ENCODE data around the gene ARFGAP2.

ARFGAP2 gene

GRCh38 chr11:47136327-47136726 lies 40.4 kb downstream of the ARFGAP2 start:
- Histone ChIP-seq H3K4me1 (ENCODE audit: control insufficient read depth in 2 of 2, insufficient read depth in 2 of 2, low read length in 2 of 2) (peaks cover 0 to 3% of the 10 kb centered on the region in 2 donors), H3K27me3 (ENCODE audit: control insufficient read depth in 2 of 2, insufficient read depth in 2 of 2, low read length in 2 of 2) (no peaks in the 10 kb centered on the region), H3K27ac (ENCODE audit: low read depth in 2 of 2, low read length in 2 of 2) (no peak overlapping the region), H3K36me3 (ENCODE audit: control insufficient read depth in 2 of 2, insufficient read depth in 2 of 2, low read length in 2 of 2) (peaks cover 0 to 11% of the 10 kb centered on the region in 2 donors), H3K9me3 (ENCODE audit: control insufficient read depth in 2 of 2, low read length in 2 of 2) (no peaks in the 10 kb centered on the region), H3K9ac (ENCODE audit: low read depth in 1 of 2, low read length in 2 of 2) (no peak overlapping the region), H3K4me3 (ENCODE audit: low read length in 2 of 2) (no peak overlapping the region)

GRCh38 chr11:47132981-47133380 lies 43.7 kb downstream of the ARFGAP2 start:
- Histone ChIP-seq H3K27ac (ENCODE audit: low read depth in 2 of 2, low read length in 2 of 2) (no peak overlapping the region), H3K4me3 (ENCODE audit: low read length in 2 of 2) (no peak overlapping the region), H3K9ac (ENCODE audit: low read depth in 1 of 2, low read length in 2 of 2) (no peak overlapping the region), H3K36me3 (ENCODE audit: control insufficient read depth in 2 of 2, insufficient read depth in 2 of 2, low read length in 2 of 2) (peaks cover 0 to 5% of the 10 kb centered on the region in 2 donors), H3K9me3 (ENCODE audit: control insufficient read depth in 2 of 2, low read length in 2 of 2) (no peaks in the 10 kb centered on the region), H3K27me3 (ENCODE audit: control insufficient read depth in 2 of 2, insufficient read depth in 2 of 2, low read length in 2 of 2) (no peaks in the 10 kb centered on the region), H3K4me1 (ENCODE audit: control insufficient read depth in 2 of 2, insufficient read depth in 2 of 2, low read length in 2 of 2) (peaks cover 0 to 3% of the 10 kb centered on the region in 2 donors)

GRCh38 chr11:47132490-47132889 lies 44.2 kb downstream of the ARFGAP2 start:
- Histone ChIP-seq H3K9me3 (ENCODE audit: control insufficient read depth in 2 of 2, low read length in 2 of 2) (no peaks in the 10 kb centered on the region), H3K9ac (ENCODE audit: low read depth in 1 of 2, low read length in 2 of 2) (no peak overlapping the region), H3K4me3 (ENCODE audit: low read length in 2 of 2) (no peak overlapping the region), H3K27ac (ENCODE audit: low read depth in 2 of 2, low read length in 2 of 2) (no peak overlapping the region), H3K36me3 (ENCODE audit: control insufficient read depth in 2 of 2, insufficient read depth in 2 of 2, low read length in 2 of 2) (peaks cover 0 to 3% of the 10 kb centered on the region in 2 donors), H3K27me3 (ENCODE audit: control insufficient read depth in 2 of 2, insufficient read depth in 2 of 2, low read length in 2 of 2) (no peaks in the 10 kb centered on the region), H3K4me1 (ENCODE audit: control insufficient read depth in 2 of 2, insufficient read depth in 2 of 2, low read length in 2 of 2) (peaks cover 0 to 3% of the 10 kb centered on the region in 2 donors)

GRCh38 chr11:47131136-47131535 lies 45.5 kb downstream of the ARFGAP2 start:
- Histone ChIP-seq H3K4me3 (ENCODE audit: low read length in 2 of 2) (no peak overlapping the region), H3K4me1 (ENCODE audit: control insufficient read depth in 2 of 2, insufficient read depth in 2 of 2, low read length in 2 of 2) (peaks cover 0 to 3% of the 10 kb centered on the region in 2 donors), H3K9ac (ENCODE audit: low read depth in 1 of 2, low read length in 2 of 2) (no peak overlapping the region), H3K36me3 (ENCODE audit: control insufficient read depth in 2 of 2, insufficient read depth in 2 of 2, low read length in 2 of 2) (no peaks in the 10 kb centered on the region), H3K27ac (ENCODE audit: low read depth in 2 of 2, low read length in 2 of 2) (no peak overlapping the region), H3K27me3 (ENCODE audit: control insufficient read depth in 2 of 2, insufficient read depth in 2 of 2, low read length in 2 of 2) (no peaks in the 10 kb centered on the region), H3K9me3 (ENCODE audit: control insufficient read depth in 2 of 2, low read length in 2 of 2) (no peaks in the 10 kb centered on the region)

- H3K4me1 ChIP-seq (ENCODE audit: control insufficient read depth in 2 of 2, insufficient read depth in 2 of 2, low read length in 2 of 2) = peaks cover 0 to 3% of the 10 kb centered on the region in 2 donors
- H3K27me3 ChIP-seq (ENCODE audit: control insufficient read depth in 2 of 2, insufficient read depth in 2 of 2, low read length in 2 of 2) = no peaks in the 10 kb centered on the region
- no peaks in the 10 kb centered on the region for H3K36me3 ChIP-seq (ENCODE audit: control insufficient read depth in 2 of 2, insufficient read depth in 2 of 2, low read length in 2 of 2)
- no peaks in the 10 kb centered on the region for H3K9me3 ChIP-seq (ENCODE audit: control insufficient read depth in 2 of 2, low read length in 2 of 2)
- no peak overlapping the region for H3K9ac ChIP-seq (ENCODE audit: low read depth in 1 of 2, low read length in 2 of 2)
- H3K4me3 ChIP-seq (ENCODE audit: low read length in 2 of 2) = no peak overlapping the region
- H3K27ac ChIP-seq (ENCODE audit: low read depth in 2 of 2, low read length in 2 of 2) = no peak overlapping the region
Measured at GRCh38 chr11:47130543-47130942, 46.1 kb downstream of the ARFGAP2 start.

- no peak overlapping the region for H3K9ac ChIP-seq (ENCODE audit: low read depth in 1 of 2, low read length in 2 of 2)
- no peaks in the 10 kb centered on the region for H3K9me3 ChIP-seq (ENCODE audit: control insufficient read depth in 2 of 2, low read length in 2 of 2)
- H3K27ac ChIP-seq (ENCODE audit: low read depth in 2 of 2, low read length in 2 of 2) = no peak overlapping the region
- H3K4me1 ChIP-seq (ENCODE audit: control insufficient read depth in 2 of 2, insufficient read depth in 2 of 2, low read length in 2 of 2) = no peaks in the 10 kb centered on the region
- no peaks in the 10 kb centered on the region for H3K36me3 ChIP-seq (ENCODE audit: control insufficient read depth in 2 of 2, insufficient read depth in 2 of 2, low read length in 2 of 2)
- no peaks in the 10 kb centered on the region for H3K27me3 ChIP-seq (ENCODE audit: control insufficient read depth in 2 of 2, insufficient read depth in 2 of 2, low read length in 2 of 2)
- H3K4me3 ChIP-seq (ENCODE audit: low read length in 2 of 2) = no peak overlapping the region
Measured at GRCh38 chr11:47127213-47127612, 49.5 kb downstream of the ARFGAP2 start.

- Histone ChIP-seq H3K9ac (ENCODE audit: low read depth in 1 of 2, low read length in 2 of 2) (no peak overlapping the region), H3K27ac (ENCODE audit: low read depth in 2 of 2, low read length in 2 of 2) (no peak overlapping the region), H3K36me3 (ENCODE audit: control insufficient read depth in 2 of 2, insufficient read depth in 2 of 2, low read length in 2 of 2) (no peaks in the 10 kb centered on the region), H3K4me1 (ENCODE audit: control insufficient read depth in 2 of 2, insufficient read depth in 2 of 2, low read length in 2 of 2) (no peaks in the 10 kb centered on the region), H3K9me3 (ENCODE audit: control insufficient read depth in 2 of 2, low read length in 2 of 2) (no peaks in the 10 kb centered on the region), H3K4me3 (ENCODE audit: low read length in 2 of 2) (no peak overlapping the region), H3K27me3 (ENCODE audit: control insufficient read depth in 2 of 2, insufficient read depth in 2 of 2, low read length in 2 of 2) (no peaks in the 10 kb centered on the region)
Measured at GRCh38 chr11:47125083-47125482, 51.6 kb downstream of the ARFGAP2 start.

GRCh38 chr11:47124675-47125074 lies 52.0 kb downstream of the ARFGAP2 start:
- no peaks in the 10 kb centered on the region for H3K4me1 ChIP-seq (ENCODE audit: control insufficient read depth in 2 of 2, insufficient read depth in 2 of 2, low read length in 2 of 2)
- no peak overlapping the region for H3K27ac ChIP-seq (ENCODE audit: low read depth in 2 of 2, low read length in 2 of 2)
- H3K4me3 ChIP-seq (ENCODE audit: low read length in 2 of 2) = no peak overlapping the region
- no peak overlapping the region for H3K9ac ChIP-seq (ENCODE audit: low read depth in 1 of 2, low read length in 2 of 2)
- no peaks in the 10 kb centered on the region for H3K27me3 ChIP-seq (ENCODE audit: control insufficient read depth in 2 of 2, insufficient read depth in 2 of 2, low read length in 2 of 2)
- no peaks in the 10 kb centered on the region for H3K36me3 ChIP-seq (ENCODE audit: control insufficient read depth in 2 of 2, insufficient read depth in 2 of 2, low read length in 2 of 2)
- no peaks in the 10 kb centered on the region for H3K9me3 ChIP-seq (ENCODE audit: control insufficient read depth in 2 of 2, low read length in 2 of 2)

- Histone ChIP-seq H3K4me1 (ENCODE audit: control insufficient read depth in 2 of 2, insufficient read depth in 2 of 2, low read length in 2 of 2) (peaks cover 0 to 2% of the 10 kb centered on the region in 2 donors), H3K27me3 (ENCODE audit: control insufficient read depth in 2 of 2, insufficient read depth in 2 of 2, low read length in 2 of 2) (no peaks in the 10 kb centered on the region), H3K9ac (ENCODE audit: low read depth in 1 of 2, low read length in 2 of 2) (no peak overlapping the region), H3K4me3 (ENCODE audit: low read length in 2 of 2) (no peak overlapping the region), H3K9me3 (ENCODE audit: control insufficient read depth in 2 of 2, low read length in 2 of 2) (no peaks in the 10 kb centered on the region), H3K27ac (ENCODE audit: low read depth in 2 of 2, low read length in 2 of 2) (no peak overlapping the region), H3K36me3 (ENCODE audit: control insufficient read depth in 2 of 2, insufficient read depth in 2 of 2, low read length in 2 of 2) (no peaks in the 10 kb centered on the region)
Measured at GRCh38 chr11:47123094-47123493, 53.6 kb downstream of the ARFGAP2 start.

- Histone ChIP-seq H3K9me3 (ENCODE audit: control insufficient read depth in 2 of 2, low read length in 2 of 2) (no peaks in the 10 kb centered on the region), H3K4me1 (ENCODE audit: control insufficient read depth in 2 of 2, insufficient read depth in 2 of 2, low read length in 2 of 2) (peaks cover 0 to 2% of the 10 kb centered on the region in 2 donors), H3K9ac (ENCODE audit: low read depth in 1 of 2, low read length in 2 of 2) (no peak overlapping the region), H3K27me3 (ENCODE audit: control insufficient read depth in 2 of 2, insufficient read depth in 2 of 2, low read length in 2 of 2) (no peaks in the 10 kb centered on the region), H3K27ac (ENCODE audit: low read depth in 2 of 2, low read length in 2 of 2) (no peak overlapping the region), H3K36me3 (ENCODE audit: control insufficient read depth in 2 of 2, insufficient read depth in 2 of 2, low read length in 2 of 2) (no peaks in the 10 kb centered on the region), H3K4me3 (ENCODE audit: low read length in 2 of 2) (no peak overlapping the region)
Measured at GRCh38 chr11:47121731-47122130, 54.9 kb downstream of the ARFGAP2 start.

- no peaks in the 10 kb centered on the region for H3K9me3 ChIP-seq (ENCODE audit: control insufficient read depth in 2 of 2, low read length in 2 of 2)
- H3K9ac ChIP-seq (ENCODE audit: low read depth in 1 of 2, low read length in 2 of 2) = no peak overlapping the region
- H3K4me1 ChIP-seq (ENCODE audit: control insufficient read depth in 2 of 2, insufficient read depth in 2 of 2, low read length in 2 of 2) = peaks cover 0 to 2% of the 10 kb centered on the region in 2 donors
- no peak overlapping the region for H3K27ac ChIP-seq (ENCODE audit: low read depth in 2 of 2, low read length in 2 of 2)
- H3K36me3 ChIP-seq (ENCODE audit: control insufficient read depth in 2 of 2, insufficient read depth in 2 of 2, low read length in 2 of 2) = no peaks in the 10 kb centered on the region
- no peaks in the 10 kb centered on the region for H3K27me3 ChIP-seq (ENCODE audit: control insufficient read depth in 2 of 2, insufficient read depth in 2 of 2, low read length in 2 of 2)
- H3K4me3 ChIP-seq (ENCODE audit: low read length in 2 of 2) = no peak overlapping the region
Measured at GRCh38 chr11:47121056-47121455, 55.6 kb downstream of the ARFGAP2 start.

All from mucosa of rectum (tissue), 2 donors.